BJ (cell line): ENCODE data around the gene TRMT2A. TPM values are rescaled to one million over a fixed set of nuclear protein-coding genes. Genes with fewer than 3 reads are reported as not detected.

Source experiments
- CTCF ChIA-PET: fragments of 350-600 bp; formaldehyde crosslinking; extraction: SDS; loops from one replicate; lab custom pipeline; 2021; ENCODE audit warnings: antibody characterized with exemption, inconsistent platforms; lab: Yijun Ruan, JAX
- POLR2A ChIA-PET: fragments of 300-600 bp; sonication (Branson Sonifier 250); formaldehyde crosslinking; extraction: SDS; loops from one replicate; lab custom pipeline; 2021; ENCODE audit warnings: antibody characterized with exemption; lab: Charles Lee
- DNase-seq: peaks from one replicate; pipeline ENCODE4 v3.0.0-alpha.2; 2011; ENCODE audit warnings: low read depth
- H3K27me3 ChIP-seq: 2 replicates; pipeline ENCODE4 v1.6.0; 2011; ENCODE audit warnings: low read length; ENCODE audit not compliant: control insufficient read depth, insufficient read depth
- H3K36me3 ChIP-seq: 2 replicates; pipeline ENCODE4 v1.5.1; 2011; ENCODE audit warnings: low read length; ENCODE audit not compliant: control insufficient read depth, insufficient read depth
- H3K4me3 ChIP-seq: 2 replicates; pipeline ENCODE4 v1.5.1; 2011; ENCODE audit warnings: low read depth, mild to moderate bottlenecking, control low read depth, low read length
- CTCF ChIP-seq: IDR thresholded peaks from 2 replicates; pipeline ENCODE4 v1.5.1; 2011; ENCODE audit warnings: low read depth, mild to moderate bottlenecking, control low read depth, inconsistent platforms, low read length, moderate library complexity; ENCODE audit not compliant: insufficient read depth
- polyA plus RNA-seq: library from polyadenylated mRNA; depleted of rRNA; stranded (reverse); fragments of >200 nt; gene quantifications from 2 replicates; pipeline ENCODE4 v1.2.3, GENCODE V29; 2011

TRMT2A gene
- polyA plus RNA-seq, 1 experiment: 34.2 TPM

- ChIA-PET POLR2A (no interaction called here), CTCF (interaction anchor here (0.8 to 6.2 kb wide), 30 partner anchors 10 to 284 kb away, joined by 3 to 91 read pairs (median 4); partner anchors contain the start of genes DGCR6L and TRMT2A)
- DNase-seq: no peak
- Histone ChIP-seq H3K36me3 (no peaks in the 10 kb centered on the region), H3K4me3 (no peak overlapping the region), H3K27me3 (no peaks in the 10 kb centered on the region; the same call in 1 of the 2 replicates)
- no peak for TF ChIP-seq CTCF
These were observed 40.6 kb upstream of the TRMT2A start for GRCh38 chr22:20157430-20158183.

GRCh38 chr22:20156611-20157429, 39.8 kb upstream of the TRMT2A start:
- TF ChIP-seq CTCF: peak; percentile 94
- H3K4me3 ChIP-seq: no peak overlapping the region
- H3K27me3 ChIP-seq: no peaks in the 10 kb centered on the region; the same call in 1 of the 2 replicates
- no peak for DNase-seq
- POLR2A ChIA-PET: no interaction called here
- H3K36me3 ChIP-seq: no peaks in the 10 kb centered on the region
- CTCF ChIA-PET: interaction anchor here (0.8 to 6.2 kb wide), 31 partner anchors 11 to 284 kb away, joined by 3 to 91 read pairs (median 4); partner anchors contain the start of genes DGCR6L and TRMT2A

GRCh38 chr22:20156042-20156389, 39.0 kb upstream of the TRMT2A start:
- Histone ChIP-seq H3K36me3 (no peaks in the 10 kb centered on the region), H3K4me3 (no peak overlapping the region), H3K27me3 (no peaks in the 10 kb centered on the region; the same call in 1 of the 2 replicates)
- DNase-seq: no peak
- ChIA-PET POLR2A (no interaction called here), CTCF (interaction anchor here (0.9 to 6.2 kb wide), 4 partner anchors 128 to 164 kb away, joined by 3 to 91 read pairs (median 6); partner anchors contain the start of gene DGCR6L)
- no peak for TF ChIP-seq CTCF

GRCh38 chr22:20155330-20156041, 38.5 kb upstream of the TRMT2A start:
- ChIA-PET POLR2A (no interaction called here), CTCF (interaction anchor here (0.9 to 6.2 kb wide), 4 partner anchors 129 to 164 kb away, joined by 3 to 91 read pairs (median 6); partner anchors contain the start of gene DGCR6L)
- DNase-seq: no peak
- Histone ChIP-seq H3K36me3 (no peaks in the 10 kb centered on the region), H3K27me3 (no peaks in the 10 kb centered on the region; the same call in 1 of the 2 replicates), H3K4me3 (peak overlapping the region; percentile 52)
- TF ChIP-seq CTCF: no peak
